DMS79 (cell line): ENCODE measurements around the gene HOXA9.

ENCODE experiments used
- DNase-seq: peaks from one replicate; lab custom pipeline; 2025; lab: John Stamatoyannopoulos, UW

HOXA9 gene

DNA sequence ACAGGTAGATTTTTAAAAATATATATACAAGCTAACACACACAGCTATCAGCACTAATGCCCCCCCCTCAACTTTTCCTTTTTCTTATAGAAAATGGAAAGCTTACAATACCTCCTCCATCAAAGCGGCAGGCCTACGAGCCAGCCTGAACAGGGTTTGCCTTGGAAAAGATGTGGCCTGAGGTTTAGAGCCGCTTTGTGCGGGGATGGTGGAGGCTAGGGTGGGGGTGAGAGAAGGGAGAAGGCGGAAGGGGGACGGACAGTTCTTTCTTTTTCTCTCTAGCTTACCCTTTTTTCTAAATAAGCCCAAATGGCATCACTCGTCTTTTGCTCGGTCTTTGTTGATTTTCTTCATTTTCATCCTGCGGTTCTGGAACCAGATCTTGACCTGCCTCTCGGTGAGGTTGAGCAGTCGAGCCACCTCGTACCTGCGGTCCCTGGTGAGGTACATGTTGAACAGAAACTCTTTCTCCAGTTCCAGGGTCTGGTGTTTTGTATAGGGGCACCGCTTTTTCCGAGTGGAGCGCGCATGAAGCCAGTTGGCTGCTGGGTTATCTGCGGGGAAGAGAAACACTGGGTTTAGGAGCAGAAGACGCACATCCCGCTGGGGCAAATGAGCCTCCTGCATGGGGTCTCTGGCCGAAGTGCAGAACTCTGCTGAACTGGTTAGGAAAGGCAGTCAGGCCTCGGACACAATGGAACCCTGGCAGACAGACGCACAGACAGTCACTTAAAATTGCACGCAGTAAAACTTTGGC, 1.9 kb downstream of the HOXA9 start:
- no peak for DNase-seq

DNA sequence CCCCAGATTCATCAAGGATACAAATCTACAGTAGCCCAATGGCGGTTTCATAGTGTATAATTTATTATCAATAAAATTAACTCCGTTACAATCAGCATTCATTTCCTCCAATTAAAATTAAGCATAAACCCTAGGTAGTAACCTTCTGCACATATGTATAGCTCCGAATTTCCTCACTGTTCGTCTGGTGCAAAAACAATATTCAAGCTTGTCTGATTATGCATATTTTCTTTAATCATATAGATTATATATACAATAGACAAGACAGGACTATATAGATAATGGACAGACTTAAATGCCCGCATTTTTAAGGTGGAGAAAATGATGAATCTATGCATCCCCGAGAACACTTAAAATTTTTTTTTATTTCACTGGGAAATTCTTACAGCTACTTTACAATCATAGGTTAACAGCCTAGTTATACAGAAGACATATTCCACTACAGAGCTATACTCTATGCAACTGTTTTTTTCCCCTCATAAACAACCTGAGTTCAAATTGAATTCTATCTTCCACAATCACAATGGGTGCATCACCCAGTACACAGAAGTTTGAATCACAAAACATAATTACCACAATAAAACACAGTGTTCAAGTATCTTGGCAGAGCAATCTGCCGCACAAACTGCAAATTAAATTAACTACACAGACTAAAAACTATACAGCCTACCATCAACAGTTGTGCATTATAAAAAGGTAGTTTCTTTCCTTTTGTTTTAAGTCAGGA, 2.6 kb downstream of the HOXA9 start:
- DNase-seq = no peak

DNA sequence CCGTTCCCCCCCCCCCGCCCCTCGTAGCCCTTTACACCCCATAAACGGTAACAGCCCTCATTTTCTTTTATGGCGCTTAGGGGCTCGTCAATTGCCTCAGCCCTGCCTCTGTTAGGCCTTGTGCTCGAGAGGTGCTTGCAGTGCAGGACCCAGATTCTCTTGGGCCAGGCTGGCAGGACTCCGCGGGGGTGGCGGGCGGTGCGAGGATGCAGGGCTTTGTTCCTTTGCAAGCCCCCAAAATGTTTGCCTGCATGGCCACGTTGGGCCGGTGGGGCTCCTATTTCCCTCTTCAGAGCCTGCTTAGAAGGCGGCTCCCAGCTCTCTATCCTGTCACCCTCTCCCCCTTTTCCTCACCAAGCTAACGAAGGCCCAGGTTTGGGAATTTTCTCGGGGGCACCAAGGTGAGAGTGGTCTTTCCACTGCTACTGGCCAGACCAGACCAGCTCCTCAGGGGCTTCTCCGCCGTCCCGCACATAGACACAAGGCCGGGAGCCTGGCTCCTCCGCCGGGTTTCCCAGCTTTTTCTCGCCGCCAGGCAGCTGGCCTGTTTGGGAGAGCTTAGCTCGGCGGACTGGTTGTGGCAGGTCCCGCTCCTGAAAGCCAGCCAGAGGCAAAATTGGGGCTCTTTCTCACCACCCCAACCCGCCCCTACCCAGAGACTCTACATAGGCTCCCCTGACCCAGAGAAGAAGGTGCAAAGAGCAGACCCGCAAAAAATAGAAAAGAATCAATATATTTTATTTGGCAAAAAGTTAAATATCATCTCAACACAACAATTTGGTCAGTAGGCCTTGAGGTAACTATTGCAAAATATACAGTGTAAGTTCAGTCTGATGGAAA, 3.4 kb downstream of the HOXA9 start:
- DNase-seq = no peak

DNA sequence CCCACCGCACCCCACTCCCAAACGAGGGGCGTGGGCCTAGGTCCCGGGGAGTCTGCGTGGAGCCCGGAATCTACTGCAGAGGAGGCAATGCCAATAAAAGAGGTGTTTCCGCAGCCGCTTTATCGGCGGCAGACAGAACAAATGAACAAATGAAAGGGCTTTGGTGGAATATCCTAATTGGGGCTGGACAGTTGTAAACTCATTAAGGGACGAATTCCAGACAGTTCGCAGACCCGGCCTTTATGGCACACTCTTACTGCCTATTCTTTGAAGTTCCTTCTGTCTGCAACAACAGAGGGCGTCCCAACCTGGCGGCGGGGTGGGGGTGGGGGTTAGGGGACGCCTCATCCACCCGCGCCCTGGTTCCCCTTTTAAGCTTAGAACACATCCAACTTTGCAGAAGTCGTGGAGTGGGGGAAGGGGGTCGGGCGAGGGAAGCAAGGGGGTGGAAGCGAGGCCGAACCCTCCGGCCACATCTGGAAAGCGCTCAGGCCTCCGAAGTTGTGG, 4.1 kb downstream of the HOXA9 start:
- DNase-seq = no peak

DNA sequence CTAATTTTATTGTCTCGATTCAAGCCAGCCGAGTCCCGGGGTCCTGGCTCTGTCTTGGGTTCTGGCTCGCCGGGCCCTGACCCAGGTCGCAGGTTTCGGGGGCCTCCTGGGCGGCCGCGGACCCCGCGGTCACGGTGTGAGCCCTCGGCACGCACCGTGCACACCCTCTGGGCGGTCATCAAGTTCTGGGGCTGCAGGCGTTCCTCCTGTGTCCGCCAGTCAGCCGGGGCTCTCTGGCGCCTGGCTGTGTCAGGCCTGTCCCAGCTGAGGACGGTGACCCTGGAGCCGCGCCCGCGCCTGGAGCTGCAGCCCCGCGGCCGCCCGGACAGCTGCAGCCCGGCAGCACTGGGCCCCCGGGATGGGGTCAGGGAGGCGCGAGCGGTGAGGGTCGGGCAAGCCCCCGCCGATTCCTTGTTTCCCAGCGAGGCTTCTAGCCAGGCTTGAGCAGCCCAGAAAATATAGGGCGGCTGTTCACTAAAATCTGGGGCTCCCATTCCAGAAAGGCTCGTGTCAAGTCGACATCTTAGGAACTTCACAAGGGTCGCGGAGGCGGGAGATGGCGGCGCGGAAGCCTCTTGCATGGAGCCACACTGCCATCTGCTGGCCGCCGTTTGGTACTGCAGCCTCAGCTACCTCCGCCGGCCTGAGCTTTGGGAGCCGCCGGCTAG, 4.7 kb downstream of the HOXA9 start:
- DNase-seq = peak; percentile 49

DNA sequence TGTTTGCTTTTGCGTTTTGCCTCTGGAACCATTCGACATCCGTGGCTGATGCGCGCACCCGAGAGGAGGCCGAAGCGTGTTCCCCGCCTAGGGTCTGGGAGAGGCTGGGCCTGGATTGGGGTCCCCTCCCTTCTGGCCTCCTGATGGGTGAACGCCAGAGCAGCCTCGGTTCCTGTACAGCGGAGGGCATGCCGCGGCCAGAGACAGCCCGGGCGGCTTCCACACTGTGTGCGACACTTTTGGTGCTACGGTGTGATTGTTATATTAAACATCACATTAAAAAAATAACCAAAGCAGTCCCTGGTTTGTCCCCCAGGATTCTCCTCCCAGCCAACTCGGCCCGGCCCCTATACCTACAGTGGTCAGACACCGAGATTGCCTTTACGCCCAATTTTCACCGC, 5.2 kb downstream of the HOXA9 start:
- DNase-seq = no peak

DNA sequence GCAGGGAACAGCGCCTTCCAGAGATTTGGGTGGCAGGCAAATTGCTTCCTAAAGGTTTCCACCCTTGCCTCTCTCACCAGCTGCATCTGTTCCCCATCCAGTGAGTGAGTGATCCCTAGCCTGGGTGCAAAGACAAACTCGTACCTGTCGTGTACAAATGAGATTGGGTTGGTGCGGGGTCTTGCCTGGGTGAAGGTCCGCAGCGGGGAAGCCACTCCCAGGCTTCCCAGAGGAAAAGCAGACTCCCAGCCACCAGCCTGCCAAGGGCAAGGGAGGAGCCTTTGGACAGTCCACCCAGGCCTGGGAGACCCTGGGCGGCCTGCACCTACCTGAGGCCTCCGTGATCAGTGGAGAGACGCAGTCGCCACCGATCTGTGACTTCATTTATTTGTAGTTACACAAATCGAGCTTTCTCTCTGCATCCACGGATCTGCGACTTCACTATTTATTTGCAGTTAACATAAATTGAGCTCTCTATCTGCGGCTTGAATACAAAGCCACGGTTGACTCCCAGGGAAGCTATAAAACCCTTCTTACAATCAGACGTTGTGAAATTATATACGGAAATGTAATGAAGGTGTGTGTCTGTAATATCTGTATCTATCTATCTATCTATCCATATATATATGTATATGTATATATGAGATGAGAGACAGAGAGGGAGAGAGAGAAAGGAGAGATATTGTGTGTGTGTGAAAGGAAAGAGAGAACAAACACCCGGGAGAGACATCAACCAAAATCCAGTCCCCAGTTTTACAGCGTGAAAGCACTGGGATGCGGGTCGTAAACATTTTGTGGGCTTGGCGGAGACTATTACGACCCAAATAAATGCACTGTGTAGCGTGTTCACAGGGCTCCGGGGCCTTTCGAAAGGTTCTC, 5.8 kb downstream of the HOXA9 start:
- DNase-seq = no peak

DNA sequence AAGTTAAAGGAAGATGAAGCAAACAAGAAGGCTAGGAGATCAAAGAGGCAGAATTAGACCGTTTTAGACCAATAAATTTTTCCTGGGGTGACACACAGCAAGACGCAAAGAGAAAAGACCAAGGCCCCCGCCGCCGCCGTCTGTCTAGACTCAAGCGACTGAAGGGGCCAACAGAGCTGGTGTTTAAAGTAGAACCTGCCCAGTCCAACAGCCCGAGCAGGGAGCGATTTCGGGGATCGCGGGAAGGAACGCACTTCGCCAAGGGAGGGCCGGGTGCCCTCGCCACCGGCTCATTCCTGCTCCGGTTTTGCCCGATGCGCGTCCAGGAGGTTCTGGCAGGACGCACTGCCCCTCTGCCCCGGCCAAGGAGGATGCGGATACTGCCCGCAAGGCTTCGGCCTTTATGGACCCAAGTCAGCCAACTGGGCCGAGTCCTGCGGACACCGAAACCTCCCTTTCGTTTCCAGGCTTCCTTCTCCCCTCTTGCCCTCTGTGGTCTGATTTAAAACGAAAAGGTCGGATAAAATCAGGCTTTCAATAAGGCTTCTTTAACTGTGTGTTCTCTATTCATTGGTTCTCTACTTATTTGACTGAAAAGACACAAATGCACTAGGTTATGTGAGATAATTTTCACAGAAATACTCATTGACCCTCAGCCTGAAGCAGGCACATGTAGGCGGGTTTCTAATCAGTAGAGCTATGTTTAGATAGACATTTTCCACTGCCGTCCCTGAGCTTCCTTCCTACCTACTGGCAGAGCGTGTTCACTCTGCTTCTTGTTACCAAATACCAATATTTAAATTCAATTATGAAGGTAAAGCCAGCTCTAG, 6.7 kb downstream of the HOXA9 start:
- no peak for DNase-seq

DNA sequence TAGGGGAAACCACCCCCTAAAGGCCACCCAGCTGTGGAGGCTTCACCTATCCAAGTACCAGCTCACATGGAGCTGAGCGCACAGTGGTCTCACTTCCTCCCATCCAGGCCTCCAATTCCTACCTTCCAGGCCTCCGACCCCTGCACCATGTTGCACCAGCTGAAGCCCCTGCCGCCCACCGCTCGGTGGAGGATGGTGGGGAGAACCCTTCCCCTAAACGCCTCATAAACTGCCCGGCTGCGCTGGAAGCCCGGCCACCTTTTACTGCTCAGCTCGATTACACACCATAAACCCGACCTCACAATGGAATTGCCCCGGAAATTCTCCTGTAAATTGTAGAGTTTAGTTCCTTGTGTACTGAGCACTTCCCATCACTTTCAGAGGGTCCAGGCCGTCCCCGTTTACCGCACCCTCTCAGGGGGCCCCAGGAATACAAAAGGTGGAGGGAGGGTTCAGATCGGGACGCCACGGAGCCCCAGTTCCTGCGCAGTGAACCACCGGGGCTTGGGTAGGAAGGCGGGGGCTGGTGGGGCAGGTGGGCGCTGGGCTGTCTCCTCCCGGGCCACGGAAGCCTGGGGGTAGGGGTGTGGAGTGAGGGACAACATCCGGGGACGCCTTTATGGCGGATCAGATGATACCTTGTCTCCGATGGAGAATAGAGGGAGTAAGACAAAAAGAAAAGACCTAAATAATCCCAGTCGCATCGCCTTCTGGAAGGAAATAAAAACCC, 7.5 kb downstream of the HOXA9 start:
- DNase-seq = no peak

DNA sequence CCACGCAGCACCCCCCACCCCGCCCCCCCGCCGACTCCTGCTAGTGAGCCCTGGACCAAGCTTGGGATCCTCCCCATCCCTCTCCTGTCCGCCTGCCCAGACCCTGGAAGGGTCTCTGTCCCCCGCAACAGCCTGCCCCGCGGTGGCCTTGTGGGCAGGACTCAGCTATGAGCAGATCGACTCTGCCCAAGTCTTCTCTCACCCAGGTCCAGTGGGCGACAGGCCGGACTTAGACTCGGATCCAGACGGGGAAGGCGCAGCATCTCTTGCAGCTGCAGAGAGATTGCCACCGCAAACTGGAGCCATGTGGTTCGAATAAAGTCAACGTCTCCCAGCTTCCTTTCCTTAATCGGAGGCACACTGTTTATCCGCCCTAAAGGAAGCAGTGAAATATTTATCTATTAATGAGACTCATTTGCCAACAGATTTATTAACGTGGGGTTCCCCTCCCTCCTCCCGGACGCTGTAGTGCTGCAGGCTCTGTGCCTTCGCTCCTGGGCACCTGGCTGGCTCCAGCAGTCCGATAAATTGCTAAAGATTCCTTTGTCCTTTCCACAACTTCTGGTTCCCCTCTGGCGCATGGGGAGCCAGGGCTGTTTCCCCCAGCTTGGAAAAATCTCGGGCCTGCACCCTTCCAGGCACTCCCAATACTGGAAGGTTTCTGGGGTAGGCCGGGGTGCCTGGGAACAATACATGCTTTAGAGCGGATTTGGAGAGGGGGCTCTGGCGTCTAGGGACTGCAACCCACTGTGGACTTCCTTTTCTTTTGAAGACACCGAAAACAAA, 8.2 kb downstream of the HOXA9 start:
- DNase-seq = no peak

DNA sequence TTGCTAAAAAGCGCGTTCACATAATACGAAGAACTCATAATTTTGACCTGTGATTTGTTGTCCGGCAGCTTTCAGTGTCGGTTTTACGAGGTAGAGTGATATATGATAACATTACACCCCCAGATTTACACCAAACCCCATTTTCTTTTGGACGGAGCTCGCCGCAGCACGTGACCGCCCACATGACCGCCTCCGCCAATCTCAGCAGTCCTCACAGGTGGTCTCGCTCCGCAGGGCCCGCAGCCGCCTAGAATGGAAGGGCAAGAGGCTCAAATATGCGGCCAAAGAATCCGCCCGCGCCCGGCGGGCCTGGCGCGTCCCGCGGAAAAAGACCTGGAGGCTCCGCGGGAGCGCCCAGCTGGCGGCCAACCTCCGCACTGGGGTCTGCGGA, 8.8 kb downstream of the HOXA9 start, which contains the start of gene HOXA7:
Gene HOXA7, minus strand, starts transcription at position 168 of the 391 bp plus-strand sequence. Its CDS starts 130 bp downstream, at position 38.
- DNase-seq = no peak

DNA sequence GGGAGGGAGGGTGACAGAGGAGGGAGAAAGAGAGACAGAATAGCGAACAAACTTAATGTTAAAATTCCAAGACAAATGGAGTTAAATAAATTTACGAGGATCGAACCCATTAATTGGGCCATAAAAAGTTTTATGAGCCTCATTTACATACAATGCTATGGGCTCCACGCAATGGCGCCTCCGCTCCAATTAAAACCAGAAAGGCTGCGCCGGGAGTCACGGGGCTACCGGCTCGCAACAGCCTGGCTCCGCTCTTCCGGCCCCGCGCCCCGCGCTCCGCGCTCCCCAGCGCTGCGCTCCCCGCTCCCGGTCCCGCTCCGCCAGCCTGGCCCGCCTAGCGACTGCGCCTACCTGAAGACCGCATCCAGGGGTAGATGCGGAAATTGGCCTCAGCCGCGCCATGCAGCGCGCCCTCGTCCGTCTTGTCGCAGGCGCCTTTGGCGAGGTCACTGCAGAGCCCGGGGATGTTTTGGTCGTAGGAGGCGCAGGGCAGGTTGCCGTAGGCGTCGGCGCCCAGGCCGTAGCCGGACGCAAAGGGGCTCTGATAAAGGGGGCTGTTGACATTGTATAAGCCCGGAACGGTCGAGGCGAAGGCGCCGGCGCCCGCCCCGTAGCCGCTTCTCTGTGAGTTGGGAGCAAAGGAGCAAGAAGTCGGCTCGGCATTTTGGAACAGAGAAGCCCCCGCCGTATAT, 9.4 kb downstream of the HOXA9 start:
- no peak for DNase-seq

DNA sequence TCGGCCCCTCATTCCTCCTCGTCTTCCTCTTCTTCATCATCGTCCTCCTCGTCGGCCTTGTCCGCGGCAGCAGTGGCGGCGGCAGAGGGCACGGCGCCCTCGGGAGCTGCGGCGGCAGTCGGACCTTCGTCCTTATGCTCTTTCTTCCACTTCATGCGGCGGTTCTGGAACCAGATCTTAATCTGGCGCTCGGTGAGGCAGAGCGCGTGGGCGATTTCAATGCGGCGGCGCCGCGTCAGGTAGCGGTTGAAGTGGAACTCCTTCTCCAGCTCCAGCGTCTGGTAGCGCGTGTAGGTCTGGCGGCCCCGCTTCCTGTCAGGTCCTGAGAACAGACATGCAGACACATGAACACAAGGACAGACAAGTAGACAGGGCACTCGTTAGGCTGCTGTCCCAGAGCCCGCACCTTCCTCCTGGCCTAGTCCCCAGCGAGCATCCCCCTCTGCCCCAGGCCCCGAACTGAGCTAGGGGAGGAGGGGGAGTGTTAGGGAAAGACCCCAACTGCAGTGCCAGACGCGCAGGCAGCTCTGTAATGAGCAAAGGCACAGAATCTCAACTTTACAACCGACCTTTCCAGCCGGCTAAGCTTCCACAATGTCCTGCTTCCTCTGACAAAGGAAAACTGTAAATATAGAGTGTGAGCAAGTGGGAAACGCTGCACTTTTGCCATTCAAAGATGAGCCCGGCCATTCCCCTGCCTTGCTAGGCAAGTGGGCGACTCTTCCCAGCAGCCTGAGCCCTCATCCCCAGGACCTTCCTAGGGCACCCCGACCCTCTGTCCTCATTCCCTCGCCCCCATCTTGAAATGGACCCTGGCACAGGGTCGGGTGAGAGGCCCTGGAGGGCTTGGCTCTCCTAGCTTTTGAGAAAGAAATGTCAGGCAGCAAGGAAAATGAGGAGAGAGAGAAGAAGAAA, 10.2 kb downstream of the HOXA9 start:
- DNase-seq = no peak

DNA sequence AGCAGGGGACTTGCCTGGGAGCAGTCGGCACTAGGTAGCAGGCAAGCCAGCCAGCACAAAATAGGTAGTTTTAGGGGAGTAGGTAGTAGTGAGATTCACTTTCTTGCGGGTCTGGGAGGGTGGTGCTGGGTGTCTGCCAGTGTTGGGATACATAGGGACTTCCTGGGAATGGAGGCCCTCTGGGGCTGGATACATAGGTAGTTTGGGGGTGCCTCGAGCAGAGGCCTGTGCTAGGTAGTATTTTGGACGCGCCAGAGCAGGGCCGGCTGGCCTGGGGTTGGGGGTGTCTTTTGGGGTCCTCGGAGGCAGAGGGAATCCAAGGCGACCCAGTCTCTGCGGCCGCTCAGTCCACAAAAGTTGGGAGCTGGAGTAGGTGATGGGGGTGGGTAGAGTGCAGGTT, 11.0 kb downstream of the HOXA9 start:
- DNase-seq = no peak

DNA sequence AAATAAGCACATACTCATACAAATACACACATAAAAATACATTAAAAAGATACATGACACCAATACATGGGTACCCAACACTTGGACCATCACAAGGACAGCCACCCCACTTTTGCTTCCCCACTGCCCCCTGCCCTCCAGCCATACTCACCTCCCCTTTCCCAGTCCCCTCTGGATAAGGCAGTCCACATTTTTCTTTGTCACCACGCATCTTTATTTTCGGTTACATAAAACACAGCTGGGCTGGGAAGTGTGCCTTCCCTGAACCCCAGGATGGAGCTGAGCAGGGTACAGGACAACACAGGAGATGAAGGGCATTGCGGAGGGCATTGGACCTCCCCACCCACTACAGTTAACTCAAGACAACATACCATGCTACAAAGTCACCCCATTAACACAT, 11.8 kb downstream of the HOXA9 start:
- DNase-seq = no peak

DNA sequence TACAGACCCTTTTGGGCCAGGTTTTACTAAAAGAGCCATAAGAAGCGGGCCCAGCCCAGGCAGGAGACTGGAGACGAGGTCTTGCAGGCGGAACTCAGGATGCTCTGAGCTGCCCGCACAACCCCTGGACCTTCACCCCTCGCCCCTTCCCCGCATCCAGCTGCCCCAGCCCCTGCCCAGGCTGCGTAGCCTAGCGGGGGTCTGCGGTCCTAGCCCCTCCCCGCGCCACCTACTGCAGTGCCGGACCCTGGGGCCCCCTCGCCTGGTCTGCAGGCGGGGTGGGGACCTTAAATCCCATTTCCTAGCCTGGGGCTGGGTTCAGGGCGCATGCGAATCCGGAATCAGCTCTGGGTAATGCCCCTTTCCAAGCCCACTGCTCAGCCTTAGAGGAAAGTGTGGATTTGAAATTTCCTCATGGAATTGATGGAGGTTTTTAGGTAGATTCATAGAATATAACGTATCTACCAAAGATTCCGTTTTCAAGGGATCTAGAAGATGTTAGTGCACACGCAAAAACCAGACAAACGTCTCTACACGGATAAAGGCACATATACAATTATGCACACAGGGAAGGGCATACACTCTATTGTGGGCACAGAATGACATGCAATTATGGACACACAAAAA, 12.4 kb downstream of the HOXA9 start:
- DNase-seq = no peak
